ENCODE data around the gene GINS2.

Gene GINS2

DNA sequence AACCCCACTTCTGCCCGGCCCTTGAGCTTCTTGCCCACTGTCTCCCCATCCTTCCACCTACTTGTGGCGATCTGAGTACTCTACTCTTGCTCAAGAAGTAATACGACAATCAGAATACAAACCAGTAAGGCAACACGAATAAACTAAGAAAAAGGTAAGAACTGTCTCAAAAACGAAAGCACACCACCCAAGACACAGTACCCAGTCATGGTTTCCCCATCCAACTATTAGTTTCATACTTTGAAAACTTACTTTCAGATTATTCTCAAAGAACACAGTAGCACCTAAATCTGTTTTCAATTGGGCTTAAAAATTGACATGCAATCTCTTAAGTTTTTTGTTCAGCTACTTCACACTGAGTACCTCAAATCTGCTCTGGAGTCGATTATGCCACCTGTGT is 13.9 kb downstream of the GINS2 start:
- TF ChIP-seq, protein P1, sequence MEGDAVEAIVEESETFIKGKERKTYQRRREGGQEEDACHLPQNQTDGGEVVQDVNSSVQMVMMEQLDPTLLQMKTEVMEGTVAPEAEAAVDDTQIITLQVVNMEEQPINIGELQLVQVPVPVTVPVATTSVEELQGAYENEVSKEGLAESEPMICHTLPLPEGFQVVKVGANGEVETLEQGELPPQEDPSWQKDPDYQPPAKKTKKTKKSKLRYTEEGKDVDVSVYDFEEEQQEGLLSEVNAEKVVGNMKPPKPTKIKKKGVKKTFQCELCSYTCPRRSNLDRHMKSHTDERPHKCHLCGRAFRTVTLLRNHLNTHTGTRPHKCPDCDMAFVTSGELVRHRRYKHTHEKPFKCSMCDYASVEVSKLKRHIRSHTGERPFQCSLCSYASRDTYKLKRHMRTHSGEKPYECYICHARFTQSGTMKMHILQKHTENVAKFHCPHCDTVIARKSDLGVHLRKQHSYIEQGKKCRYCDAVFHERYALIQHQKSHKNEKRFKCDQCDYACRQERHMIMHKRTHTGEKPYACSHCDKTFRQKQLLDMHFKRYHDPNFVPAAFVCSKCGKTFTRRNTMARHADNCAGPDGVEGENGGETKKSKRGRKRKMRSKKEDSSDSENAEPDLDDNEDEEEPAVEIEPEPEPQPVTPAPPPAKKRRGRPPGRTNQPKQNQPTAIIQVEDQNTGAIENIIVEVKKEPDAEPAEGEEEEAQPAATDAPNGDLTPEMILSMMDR (conservative IDR thresholded peaks at IDR 0.05; ENCODE audit: control insufficient read depth, insufficient read depth, low read depth, low read length), result no peak
- H3K4me3 ChIP-seq (ENCODE audit: control insufficient read depth, low read depth, low read length), result no peak overlapping the region
- no peak for DNase-seq (ENCODE audit: low read depth)

DNA sequence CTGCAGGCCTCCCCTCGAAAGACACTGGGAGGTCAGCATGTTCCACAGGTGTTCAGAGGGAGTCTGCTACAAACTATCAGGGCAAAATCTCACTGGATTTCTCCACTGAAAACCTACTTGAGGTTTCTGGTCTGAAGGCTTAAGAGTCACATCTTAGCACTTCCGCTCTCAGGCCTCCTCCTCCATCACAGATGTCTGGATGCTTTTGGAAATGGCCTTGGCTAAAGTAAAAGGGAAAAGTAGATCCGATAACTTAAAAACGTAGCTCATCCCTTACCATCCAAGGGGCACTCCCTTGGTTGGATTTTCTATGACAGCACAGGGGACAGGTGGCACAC is 14.4 kb downstream of the GINS2 start:
- H3K4me3 ChIP-seq (ENCODE audit: control insufficient read depth, low read depth, low read length), result no peak overlapping the region
- TF ChIP-seq, protein P1 (conservative IDR thresholded peaks at IDR 0.05; ENCODE audit: control insufficient read depth, insufficient read depth, low read depth, low read length), result no peak
- no peak for DNase-seq (ENCODE audit: low read depth)

DNA sequence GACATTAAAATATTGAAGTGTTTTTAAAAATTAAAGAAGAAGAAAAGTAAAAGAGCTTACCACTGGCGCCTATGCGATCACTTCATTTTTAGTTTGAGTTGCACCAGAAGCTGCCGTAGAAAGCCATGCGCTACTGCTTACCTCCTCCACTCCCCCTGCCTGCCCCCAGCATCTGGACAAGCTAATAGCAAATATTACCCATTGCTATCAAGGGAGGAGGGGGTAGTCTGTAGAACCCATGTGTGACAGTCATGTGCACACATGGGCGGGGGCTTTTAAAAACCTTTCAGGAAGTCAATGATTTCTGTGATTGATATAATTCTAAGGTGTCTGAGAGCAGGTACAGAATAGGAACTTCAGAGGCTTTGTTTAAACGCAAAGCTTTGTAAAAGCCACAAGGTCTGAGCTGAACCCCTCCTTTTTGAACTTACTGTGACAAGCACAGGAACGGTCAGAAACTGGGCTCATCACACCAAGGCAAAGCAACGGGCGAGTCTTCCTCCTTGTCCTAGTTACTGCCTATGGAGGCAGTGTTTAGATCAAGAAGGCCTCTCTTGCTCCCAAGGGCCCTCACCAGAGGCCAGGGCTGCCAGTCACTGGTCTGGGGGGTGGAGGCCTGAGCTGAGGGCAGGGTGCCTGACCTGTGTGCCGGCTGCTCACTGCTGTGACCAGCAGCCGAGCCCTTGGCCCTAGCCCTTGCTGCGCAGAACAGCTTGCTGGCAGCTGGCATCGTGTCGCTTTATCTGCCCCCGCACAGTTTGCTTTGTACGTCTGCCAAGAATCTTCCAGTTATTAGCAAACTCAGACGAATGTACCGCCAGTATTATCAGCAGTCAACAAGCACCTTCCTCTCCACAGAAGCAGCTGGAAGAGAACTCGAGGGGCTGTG is 15.0 kb downstream of the GINS2 start:
- TF ChIP-seq, protein P1 (conservative IDR thresholded peaks at IDR 0.05; ENCODE audit: control insufficient read depth, insufficient read depth, low read depth, low read length), result no peak
- no peak overlapping the region for H3K4me3 ChIP-seq (ENCODE audit: control insufficient read depth, low read depth, low read length)
- peak; percentile 80 for DNase-seq (ENCODE audit: low read depth)

DNA sequence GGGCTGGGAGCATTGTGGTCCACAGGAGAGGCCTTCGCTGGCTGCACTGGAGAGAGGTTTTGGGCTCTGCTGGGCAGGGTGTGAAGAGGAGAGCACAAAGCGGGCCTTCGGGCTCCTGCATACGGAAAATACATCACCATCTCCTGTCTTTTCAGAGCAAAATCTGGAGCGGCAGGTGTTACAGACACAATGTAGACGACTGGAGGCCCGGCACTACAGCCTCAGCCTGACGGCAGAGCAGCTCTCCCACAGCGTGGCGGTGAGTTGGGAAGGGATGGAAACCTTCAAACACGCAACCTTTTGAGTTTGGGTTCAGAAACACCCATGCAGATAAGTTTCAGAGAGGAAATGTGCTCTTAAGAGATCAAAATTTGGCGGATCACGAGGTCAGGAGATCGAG is 17.9 kb downstream of the GINS2 start:
- no peak overlapping the region for H3K4me3 ChIP-seq (ENCODE audit: control insufficient read depth, low read depth, low read length)
- DNase-seq (ENCODE audit: low read depth), result no peak
- TF ChIP-seq, protein P1 (conservative IDR thresholded peaks at IDR 0.05; ENCODE audit: control insufficient read depth, insufficient read depth, low read depth, low read length), result no peak

DNA sequence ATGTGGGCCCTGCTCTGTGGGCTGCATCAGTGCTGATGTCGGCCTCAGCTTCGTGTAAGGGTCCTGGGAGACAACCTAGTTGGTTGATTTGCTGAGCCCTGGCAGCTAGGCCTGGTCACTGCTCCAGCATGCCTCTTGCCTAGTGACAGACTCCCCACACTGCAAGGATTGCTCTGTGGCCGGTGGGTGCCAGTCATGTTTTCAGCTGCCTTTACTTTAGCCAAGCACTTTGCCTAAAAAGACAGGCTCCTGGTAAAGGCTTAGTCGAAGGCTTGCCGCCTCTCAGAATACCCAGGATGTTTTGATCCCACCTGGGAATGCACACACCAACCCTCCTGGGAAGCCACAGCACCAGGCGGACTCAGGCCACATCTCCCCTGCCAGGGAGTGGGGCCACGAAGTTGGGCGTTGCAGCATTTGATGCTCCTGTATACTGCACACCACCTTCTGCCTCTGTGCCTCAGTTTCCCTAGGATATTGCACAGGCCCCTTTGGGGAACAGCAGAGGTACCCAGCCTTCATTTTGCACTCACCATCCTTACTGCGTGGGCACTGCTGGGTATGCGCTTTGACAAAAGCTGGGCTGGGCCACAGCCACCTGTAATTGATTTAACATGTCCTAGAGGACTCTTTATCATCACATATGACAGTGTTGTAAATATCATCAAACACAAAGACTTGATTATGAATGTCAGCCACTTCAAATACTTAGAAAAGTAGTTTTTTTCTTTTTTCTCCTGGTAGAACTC is 19.9 kb downstream of the GINS2 start:
- no peak for DNase-seq (ENCODE audit: low read depth)
- TF ChIP-seq, protein P1 (conservative IDR thresholded peaks at IDR 0.05; ENCODE audit: control insufficient read depth, insufficient read depth, low read depth, low read length), result no peak

DNA sequence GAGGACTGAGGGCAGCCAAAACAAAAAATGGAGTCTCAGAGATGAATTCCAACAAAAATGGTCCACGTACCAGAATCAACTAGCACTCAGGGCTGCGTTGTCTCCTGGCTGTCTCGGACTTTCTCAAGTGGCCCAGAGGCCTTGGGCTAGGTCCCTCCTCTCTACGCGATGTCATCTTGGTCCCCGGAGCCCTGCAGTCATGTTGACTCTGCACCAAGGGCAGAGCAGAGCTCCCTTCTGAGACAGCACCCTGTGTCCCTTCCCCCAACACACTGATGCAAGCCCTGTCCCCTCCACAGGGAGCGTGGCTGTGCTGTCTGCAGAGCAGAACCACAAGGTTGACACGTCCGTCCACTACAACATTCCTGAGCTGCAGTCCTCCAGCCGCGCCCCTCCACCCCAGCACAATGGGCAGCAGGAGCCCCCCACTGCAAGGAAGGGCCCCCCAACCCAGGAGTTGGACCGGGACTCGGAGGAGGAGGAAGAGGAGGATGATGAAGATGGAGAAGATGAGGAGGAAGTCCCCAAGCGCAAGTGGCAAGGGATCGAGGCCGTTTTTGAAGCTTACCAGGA is 20.8 kb downstream of the GINS2 start:
- no peak for DNase-seq (ENCODE audit: low read depth)
- H3K4me3 ChIP-seq (ENCODE audit: control insufficient read depth, low read depth, low read length), result no peak overlapping the region
- TF ChIP-seq, protein P1 (conservative IDR thresholded peaks at IDR 0.05; ENCODE audit: control insufficient read depth, insufficient read depth, low read depth, low read length), result no peak

More for the DNA sequence above, 19.9 kb downstream of the GINS2 start:
- H3K4me3 ChIP-seq (ENCODE audit: control insufficient read depth, low read depth, low read length), result no peak overlapping the region
